Kidney capillary endothelial cell (primary cell): Measurements from ENCODE around the gene VWC2L.

Source experiments
- DNase-seq: peaks from one replicate; pipeline ENCODE4 v3.0.0-alpha.2; 2018; ENCODE audit warnings: low spot score

VWC2L gene

DNA sequence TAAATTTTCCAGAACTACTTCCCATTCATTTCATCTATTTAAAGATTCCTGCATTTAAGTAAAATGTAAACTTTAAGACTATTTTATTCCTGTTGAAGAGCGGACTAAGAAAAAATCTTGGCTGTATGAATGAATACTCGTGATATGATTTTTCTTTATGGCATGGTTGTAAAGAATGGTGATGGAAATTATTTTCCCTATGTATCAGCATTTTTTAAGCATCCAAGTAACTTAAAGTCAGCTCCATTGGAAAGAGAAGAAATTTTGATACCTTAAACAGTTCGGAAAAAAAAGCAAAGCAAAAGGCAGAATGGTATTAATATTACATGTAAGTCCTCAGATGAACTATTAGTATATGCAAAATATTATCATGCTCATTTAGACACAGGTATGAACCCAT, 58.9 kb downstream of the VWC2L start:
- no peak for DNase-seq

DNA sequence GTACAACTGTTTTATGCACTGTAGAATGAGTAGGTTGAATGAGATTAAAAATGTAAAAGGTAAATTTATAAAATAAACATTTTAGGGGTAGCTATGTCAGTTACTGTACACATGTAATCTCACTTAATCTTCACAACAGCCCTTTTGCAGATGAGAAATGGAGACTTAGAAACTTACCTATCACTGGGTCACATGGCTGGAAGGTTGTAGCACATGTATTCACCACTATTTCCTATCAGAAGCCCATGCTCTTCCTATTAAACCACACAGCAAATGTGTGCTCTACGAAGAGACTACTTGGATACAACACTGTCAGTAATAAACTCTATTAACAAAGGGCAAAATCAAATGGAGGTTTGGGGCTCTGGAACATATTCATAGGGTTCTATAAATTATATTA, 60.5 kb downstream of the VWC2L start:
- no peak for DNase-seq

DNA sequence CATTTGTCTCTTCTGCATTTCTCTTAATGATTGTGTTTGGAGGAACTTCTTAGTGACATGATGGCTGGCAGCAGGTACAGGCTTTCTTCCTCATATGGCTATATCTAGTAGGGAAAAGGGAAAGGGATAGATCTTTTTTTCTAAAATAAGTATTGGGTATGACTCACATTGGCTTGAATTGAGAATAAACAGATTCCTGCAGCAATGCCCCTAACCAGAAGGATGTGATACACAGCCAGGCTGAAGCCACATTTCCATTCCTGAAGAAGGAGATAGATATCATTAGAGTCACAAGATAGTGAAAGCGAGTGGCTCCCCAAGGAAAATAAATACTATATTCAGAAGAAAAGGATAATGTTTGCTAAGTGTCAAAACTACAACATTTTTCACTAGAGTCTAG, 61.1 kb downstream of the VWC2L start:
- no peak for DNase-seq

GRCh38 chr2:214477305-214477704, 66.5 kb downstream of the VWC2L start:
- DNase-seq = no peak

GRCh38 chr2:214481204-214481603, 70.3 kb downstream of the VWC2L start:
- no peak for DNase-seq

DNA sequence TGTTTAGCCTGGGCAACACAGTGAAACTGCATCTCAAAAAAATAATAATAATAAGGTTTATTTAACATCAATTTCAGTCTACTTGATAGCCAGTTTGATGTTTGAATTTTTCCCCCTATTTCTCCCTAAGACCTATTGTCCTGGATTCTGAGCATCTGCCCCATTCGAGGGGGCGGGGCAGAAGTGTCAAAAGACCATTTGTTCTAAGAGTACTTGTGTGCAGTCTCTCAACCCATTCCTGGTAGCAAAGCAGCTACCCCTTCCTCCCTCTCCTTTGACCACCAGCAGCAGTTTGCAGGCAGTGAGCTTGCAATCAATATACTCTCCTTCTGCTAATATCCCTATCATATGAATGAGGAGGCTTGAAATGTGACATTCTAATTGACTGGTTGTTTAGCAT, 71.9 kb downstream of the VWC2L start:
- DNase-seq = no peak

DNA sequence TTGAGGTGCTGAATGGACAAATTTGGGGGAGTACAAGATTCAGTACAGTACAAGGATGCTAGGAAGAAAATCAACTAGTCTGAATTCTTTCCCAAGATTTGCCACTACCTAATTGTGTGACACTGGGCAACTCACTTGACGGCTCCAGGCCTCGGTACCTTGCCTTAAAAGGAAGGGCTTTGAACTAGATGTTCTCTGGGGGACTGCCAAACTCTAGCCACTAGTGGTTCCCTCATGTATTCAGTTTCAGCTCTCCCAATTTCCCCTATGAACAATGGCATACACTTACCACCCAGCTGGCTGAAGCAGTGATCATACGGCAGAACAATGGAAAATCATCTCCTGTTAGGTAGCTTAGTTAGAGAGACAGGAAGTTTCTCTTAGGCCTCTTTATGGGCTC, 73.4 kb downstream of the VWC2L start:
- DNase-seq = no peak

- no peak for DNase-seq
These were observed 73.8 kb downstream of the VWC2L start for GRCh38 chr2:214484701-214485100.

DNA sequence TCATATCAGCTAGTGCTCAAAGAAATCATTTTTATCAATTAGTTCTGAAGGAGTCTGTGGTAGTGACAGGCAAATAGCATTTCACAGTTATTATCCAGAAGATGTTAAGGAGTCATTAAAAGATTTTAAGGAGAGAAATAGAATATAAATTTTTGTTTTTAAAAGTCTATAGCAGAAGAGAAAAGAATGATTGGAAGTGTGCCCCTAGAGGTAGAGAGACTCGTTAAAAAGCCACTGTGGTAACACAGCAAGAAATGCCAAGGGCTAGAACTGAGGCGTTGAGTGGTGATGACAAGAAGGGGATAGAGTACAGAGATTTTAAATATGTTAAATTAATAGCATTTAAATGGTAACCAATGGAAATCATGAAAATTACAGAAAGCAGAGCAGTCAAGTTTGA, 78.3 kb downstream of the VWC2L start:
- no peak for DNase-seq

DNA sequence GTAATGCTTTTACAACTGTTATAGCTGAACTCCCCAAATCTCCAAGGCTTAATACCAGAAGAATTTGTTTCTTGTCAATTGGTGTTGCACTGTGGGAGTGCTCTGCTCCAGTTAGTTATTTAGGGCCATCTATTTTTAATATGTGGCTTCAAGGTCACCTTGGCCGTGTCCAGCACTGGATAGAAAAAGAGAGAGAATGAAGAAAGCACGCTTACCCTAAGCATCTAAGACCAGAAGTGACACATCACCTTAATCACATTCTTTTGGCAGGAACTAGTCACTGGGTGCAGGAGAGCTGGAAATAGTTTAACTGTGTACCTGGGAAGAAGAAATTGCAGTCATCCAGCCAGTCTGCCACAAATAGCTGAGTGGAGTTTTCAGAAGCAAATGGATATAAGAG, 78.8 kb downstream of the VWC2L start:
- DNase-seq = no peak

GRCh38 chr2:214492152-214492551, 81.3 kb downstream of the VWC2L start:
- DNase-seq = no peak

- no peak for DNase-seq
These were observed 81.8 kb downstream of the VWC2L start for GRCh38 chr2:214492608-214493007.

GRCh38 chr2:214497489-214497888, 86.6 kb downstream of the VWC2L start:
- DNase-seq = no peak

DNA sequence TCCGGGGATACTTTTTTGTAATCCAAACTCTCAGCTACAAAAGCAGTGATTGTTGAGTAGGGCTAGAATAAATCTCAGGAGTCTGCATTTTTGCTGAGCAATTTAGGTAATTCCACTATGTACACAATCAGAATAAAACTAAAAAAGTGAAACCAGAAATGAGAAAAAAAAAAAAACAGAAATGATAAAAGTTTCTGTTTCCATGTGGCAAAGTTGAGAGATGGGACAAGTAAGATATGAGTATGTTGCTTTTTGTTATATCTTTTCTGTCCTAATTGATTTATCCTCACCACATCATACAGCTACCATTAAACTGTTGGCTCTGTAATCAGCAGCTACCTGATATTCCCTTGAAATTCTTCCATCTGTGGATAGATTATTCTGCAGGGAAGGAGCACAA, 92.7 kb downstream of the VWC2L start:
- DNase-seq = no peak

GRCh38 chr2:214504599-214505376, 93.9 kb downstream of the VWC2L start:
- no peak for DNase-seq

DNA sequence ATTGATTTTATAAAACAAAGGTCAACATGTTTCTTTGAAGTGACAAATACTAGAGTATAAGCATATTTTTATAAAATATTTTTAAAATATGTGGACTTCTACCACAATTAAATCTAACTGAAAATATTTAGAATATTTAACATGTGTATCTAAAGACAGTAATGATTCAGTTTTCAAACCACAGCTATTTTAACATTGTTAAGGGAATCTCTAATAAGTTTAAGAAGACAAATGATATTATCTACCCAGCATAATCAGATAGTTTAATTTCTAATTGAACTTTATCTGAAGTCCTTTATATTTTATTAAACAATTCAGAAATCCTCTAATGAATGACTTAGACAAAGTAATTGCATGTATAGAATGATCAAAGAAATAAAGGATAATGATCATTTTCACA, 96.2 kb downstream of the VWC2L start:
- no peak for DNase-seq

- DNase-seq = no peak
These were observed 103.8 kb downstream of the VWC2L start for GRCh38 chr2:214514704-214515103.

- DNase-seq = no peak
These were observed 104.3 kb downstream of the VWC2L start for GRCh38 chr2:214515111-214515510.

GRCh38 chr2:214519258-214519818, 108.5 kb downstream of the VWC2L start:
- no peak for DNase-seq

GRCh38 chr2:214529021-214529420, 118.2 kb downstream of the VWC2L start:
- no peak for DNase-seq

- no peak for DNase-seq
These were observed 118.7 kb downstream of the VWC2L start for GRCh38 chr2:214529514-214529913.

DNA sequence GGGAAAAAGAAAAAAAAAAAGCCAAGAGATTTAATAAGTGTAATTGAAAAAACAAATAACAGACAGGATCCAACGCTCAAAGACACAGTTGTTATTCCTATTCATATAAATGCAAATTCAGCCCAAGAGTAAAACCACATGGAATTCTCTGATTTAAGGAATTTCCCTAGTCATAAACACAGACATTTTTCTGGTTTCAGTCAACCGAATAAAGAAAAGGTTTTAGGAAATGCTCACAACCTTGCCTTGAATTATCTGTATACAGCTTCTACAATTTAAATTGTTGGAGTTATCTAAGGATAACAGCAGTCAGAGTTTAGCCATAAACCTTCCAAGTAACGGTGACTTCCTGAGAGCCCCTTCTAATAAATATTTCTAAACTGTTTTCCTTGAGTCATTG, 122.7 kb downstream of the VWC2L start:
- no peak for DNase-seq

DNA sequence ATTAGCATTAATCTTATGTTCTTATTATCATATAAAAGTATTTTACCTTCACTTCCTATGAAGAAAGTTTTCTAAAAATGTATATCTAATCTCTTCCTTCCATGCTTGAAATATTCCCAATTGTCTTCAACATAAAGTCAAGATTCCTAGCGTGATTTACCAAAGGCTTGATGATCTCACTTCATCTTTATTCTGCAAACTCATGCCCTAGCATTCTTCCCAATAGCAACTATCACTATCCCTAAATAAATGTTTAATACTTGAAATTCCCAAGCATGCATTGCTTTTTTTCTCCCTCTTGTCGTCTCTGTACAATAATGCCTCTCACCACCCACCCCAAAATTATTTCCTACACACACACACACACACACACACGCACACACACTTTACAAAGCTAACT, 125.8 kb downstream of the VWC2L start:
- no peak for DNase-seq

DNA sequence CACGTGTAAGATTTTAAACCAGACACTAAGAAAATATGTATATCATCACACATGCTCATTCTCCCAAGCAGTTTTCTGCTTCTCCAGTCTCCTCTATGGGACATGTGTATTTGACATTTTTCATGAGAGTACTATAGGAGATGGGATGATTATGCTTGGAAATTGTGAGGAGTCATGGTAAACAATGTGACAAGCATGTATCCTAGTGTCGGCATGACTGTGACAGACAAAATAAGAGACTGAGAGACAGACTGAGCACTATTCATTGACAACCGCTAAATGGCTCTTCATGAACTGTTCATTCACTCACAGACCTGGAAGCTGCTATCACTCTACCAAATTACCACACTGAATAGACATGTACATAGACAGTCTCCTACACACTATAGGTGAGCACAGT, 127.1 kb downstream of the VWC2L start:
- no peak for DNase-seq
